ENCODE data around the gene RBMS3.

The RBMS3 gene

GRCh38 chr3:29914861-29915524 lies 634.1 kb downstream of the RBMS3 start:
- DNase-seq (ENCODE audit: low spot score): no peak
- in situ Hi-C loops (cut with MboI; ENCODE audit: low pct_unique_long_range_greater_than_20kb, low sequenced_read_pairs, unreplicated experiment): no loop called here
- TF ChIP-seq CTCF (IDR thresholded peaks at IDR 0.05; ENCODE audit: extremely low read depth, insufficient read depth, missing control alignments): no peak

GRCh38 chr3:29919571-29919970 lies 638.7 kb downstream of the RBMS3 start:
- DNase-seq (ENCODE audit: low spot score): no peak
- TF ChIP-seq CTCF (IDR thresholded peaks at IDR 0.05; ENCODE audit: extremely low read depth, insufficient read depth, missing control alignments): no peak
- in situ Hi-C loops (cut with MboI; ENCODE audit: low pct_unique_long_range_greater_than_20kb, low sequenced_read_pairs, unreplicated experiment): no loop called here

- in situ Hi-C loops (cut with MboI; ENCODE audit: low pct_unique_long_range_greater_than_20kb, low sequenced_read_pairs, unreplicated experiment): no loop called here
- TF ChIP-seq CTCF (IDR thresholded peaks at IDR 0.05; ENCODE audit: extremely low read depth, insufficient read depth, missing control alignments): no peak
- no peak for DNase-seq (ENCODE audit: low spot score)
Observed at GRCh38 chr3:29922992-29923746, 642.3 kb downstream of the RBMS3 start.

GRCh38 chr3:29924783-29925561 lies 644.1 kb downstream of the RBMS3 start:
- in situ Hi-C loops (cut with MboI; ENCODE audit: low pct_unique_long_range_greater_than_20kb, low sequenced_read_pairs, unreplicated experiment): no loop called here
- no peak for DNase-seq (ENCODE audit: low spot score)
- TF ChIP-seq CTCF (IDR thresholded peaks at IDR 0.05; ENCODE audit: extremely low read depth, insufficient read depth, missing control alignments): no peak

- no peak for TF ChIP-seq CTCF (IDR thresholded peaks at IDR 0.05; ENCODE audit: extremely low read depth, insufficient read depth, missing control alignments)
- in situ Hi-C loops (cut with MboI; ENCODE audit: low pct_unique_long_range_greater_than_20kb, low sequenced_read_pairs, unreplicated experiment): no loop called here
- DNase-seq (ENCODE audit: low spot score): no peak
Observed at GRCh38 chr3:29926378-29926777, 645.5 kb downstream of the RBMS3 start.

- TF ChIP-seq CTCF (IDR thresholded peaks at IDR 0.05; ENCODE audit: extremely low read depth, insufficient read depth, missing control alignments): no peak
- DNase-seq (ENCODE audit: low spot score): no peak
- in situ Hi-C loops (cut with MboI; ENCODE audit: low pct_unique_long_range_greater_than_20kb, low sequenced_read_pairs, unreplicated experiment): no loop called here
Observed at GRCh38 chr3:29932696-29933325, 651.9 kb downstream of the RBMS3 start.
